Measurements from ENCODE around the gene NELFA. TPM values are rescaled to one million over a fixed set of nuclear protein-coding genes. Genes with fewer than 3 reads are reported as not detected.

The NELFA gene
- total RNA-seq, 1 experiment from 2014 or later: 38.1 TPM

DNA sequence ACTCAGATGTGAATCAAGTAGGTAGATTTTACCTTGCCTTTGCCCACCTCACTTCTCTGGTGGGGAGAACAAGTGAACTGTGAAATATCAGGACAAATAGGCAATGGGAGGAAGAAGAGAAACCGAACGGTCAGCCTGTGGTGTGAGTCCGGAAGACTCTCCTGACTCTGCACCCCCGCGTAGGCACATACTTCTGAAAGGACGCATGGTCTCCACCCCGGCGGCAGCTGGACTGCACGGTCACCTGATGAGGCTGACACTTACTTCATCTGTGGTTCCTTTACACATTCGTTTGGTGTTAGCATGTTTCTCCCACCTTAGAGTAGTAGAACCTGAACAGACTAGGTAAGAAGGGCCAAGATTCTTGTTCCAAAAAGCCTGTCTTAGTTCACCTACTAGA is 58.4 kb downstream of the NELFA start:
- in situ Hi-C loops (cut with HindIII; ENCODE audit: low sequenced_read_pairs): no loop called here
- no peak for DNase-seq (ENCODE audit: low spot score)

GRCh38 chr4:1948892-1949436 is 59.8 kb downstream of the NELFA start:
- in situ Hi-C loops (cut with HindIII; ENCODE audit: low sequenced_read_pairs): no loop called here
- DNase-seq (ENCODE audit: low spot score): no peak

- in situ Hi-C loops (cut with HindIII; ENCODE audit: low sequenced_read_pairs): no loop called here
- DNase-seq (ENCODE audit: low spot score): no peak
Observed at GRCh38 chr4:1948232-1948631, 60.5 kb downstream of the NELFA start.

DNA sequence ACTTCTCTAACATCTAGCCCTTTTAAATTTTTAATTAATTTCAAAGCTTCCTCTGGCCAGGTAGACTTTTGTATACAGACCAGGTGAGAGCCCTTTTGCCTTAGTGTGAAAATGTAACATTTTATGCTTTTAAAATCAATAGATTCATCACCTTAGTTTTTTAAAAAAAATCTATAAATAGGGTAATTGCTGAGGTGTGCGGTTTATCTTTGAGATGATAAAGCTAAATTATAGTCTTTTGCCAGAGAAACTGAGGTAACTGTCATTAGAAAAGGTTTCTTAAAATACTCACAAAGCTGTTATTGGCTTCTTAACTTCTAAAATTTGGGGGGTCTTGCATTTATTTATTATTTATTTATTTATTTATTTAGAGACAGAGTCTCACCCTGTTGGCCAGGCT is 62.9 kb downstream of the NELFA start:
- in situ Hi-C loops (cut with HindIII; ENCODE audit: low sequenced_read_pairs): no loop called here
- no peak for DNase-seq (ENCODE audit: low spot score)

- DNase-seq (ENCODE audit: low spot score): no peak
- in situ Hi-C loops (cut with HindIII; ENCODE audit: low sequenced_read_pairs): no loop called here
Observed at GRCh38 chr4:1945124-1945895, 63.5 kb downstream of the NELFA start.

DNA sequence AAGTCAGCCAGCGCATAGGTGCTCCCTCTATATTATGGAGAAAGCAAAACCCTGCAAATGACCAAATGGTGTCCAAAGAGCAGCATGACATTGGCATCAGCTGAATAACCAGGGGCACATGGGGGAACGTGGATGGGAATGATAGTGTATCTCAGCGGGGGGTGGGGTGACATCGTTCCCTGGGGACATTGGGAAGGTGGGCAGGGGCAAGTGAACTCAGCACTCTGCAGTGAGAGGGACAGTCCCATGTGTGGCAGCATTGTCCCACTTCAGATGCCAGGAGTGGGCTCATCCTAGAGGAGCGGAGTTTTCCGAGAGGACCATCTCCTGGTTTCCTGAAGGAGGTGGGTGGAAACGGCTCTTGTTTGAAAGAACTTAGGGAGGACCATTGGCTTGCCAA is 64.8 kb downstream of the NELFA start:
- in situ Hi-C loops (cut with HindIII; ENCODE audit: low sequenced_read_pairs): no loop called here
- DNase-seq (ENCODE audit: low spot score): no peak

- in situ Hi-C loops (cut with HindIII; ENCODE audit: low sequenced_read_pairs): no loop called here
Observed at GRCh38 chr4:1940566-1940965, 68.2 kb downstream of the NELFA start.

DNA sequence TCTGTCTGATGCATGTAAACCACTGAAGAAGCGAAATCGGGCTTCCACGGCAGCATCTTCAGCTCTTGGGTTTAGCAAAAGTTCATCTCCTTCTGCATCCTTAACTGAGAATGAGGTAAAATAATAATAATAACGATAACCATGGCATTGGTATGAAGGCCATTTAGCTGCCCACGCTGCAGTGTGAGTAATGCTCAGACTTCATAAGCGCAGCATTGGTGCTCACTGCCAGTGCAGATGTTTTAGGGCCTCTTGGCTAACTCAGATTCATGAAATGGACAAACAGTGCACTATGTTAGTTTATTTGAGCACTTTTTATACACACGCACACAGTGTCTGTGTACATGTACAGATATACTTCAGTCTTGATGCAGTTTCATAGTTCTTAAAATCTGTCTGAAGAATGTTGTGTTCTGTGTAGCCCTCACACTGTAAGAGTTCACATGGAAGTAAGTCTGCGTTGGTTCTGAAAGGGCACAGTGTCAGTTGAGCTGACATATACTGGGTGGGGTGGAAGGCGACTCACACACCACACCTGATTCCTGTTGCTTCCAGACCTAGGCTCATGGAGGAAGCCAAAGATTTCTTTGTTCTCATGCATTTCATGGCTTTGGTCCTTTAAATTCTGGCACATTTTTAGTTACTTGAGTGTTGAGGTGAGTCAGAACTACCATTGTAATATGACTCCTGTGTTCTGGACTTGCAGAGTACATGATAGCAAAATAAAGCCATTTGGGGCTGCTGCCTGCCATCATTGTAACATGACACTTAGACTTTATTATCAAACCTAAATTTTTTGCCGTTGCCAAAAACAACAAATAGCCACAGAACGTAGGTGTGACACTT is 68.9 kb downstream of the NELFA start:
- DNase-seq (ENCODE audit: low spot score): no peak
- in situ Hi-C loops (cut with HindIII; ENCODE audit: low sequenced_read_pairs): no loop called here

More at GRCh38 chr4:1940566-1940965, 68.2 kb downstream of the NELFA start:
- no peak for DNase-seq (ENCODE audit: low spot score)

- in situ Hi-C loops (cut with HindIII; ENCODE audit: low sequenced_read_pairs): no loop called here
- no peak for DNase-seq (ENCODE audit: low spot score)
Observed at GRCh38 chr4:1938027-1938426, 70.7 kb downstream of the NELFA start.

DNA sequence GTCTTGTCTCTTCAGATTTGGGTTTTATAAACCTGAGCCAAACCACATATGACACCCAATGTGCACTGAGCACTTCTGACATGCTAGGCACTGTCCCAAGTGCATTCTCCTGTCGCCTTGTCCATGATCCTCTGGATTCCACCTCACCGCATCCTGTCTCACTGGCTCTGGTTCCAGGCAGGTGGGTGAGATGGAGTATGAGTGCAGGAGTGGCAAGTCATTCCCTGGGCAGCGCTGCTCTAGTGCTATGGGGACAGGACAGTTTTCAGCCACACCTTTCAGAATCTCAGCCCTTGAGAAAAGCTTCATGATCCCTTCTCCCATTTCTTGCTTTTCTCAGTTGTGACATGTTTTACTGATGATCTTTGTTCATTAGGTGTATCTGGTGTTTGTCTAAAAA is 71.2 kb downstream of the NELFA start:
- in situ Hi-C loops (cut with HindIII; ENCODE audit: low sequenced_read_pairs): no loop called here
- DNase-seq (ENCODE audit: low spot score): no peak

DNA sequence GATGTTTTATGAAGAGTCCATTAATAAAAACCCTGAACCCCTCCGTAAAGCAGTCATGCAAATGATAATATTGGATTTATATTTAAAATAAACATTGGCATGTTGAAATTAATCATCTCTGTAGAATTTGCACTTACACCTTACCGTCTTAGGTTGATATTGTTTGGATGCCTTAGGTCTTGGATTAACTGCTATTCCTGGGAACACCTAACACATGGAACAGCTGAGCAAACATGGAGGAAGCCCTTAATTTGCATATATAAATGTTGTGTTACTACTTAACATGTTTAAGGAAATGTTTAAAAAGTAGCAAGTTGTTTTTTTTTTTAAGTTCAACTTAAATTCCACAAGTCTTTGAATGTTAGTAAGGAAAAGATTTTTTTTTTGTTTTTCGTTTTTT is 75.1 kb downstream of the NELFA start:
- DNase-seq (ENCODE audit: low spot score): no peak
- in situ Hi-C loops (cut with HindIII; ENCODE audit: low sequenced_read_pairs): no loop called here

GRCh38 chr4:1932736-1933135 is 76.0 kb downstream of the NELFA start:
- DNase-seq (ENCODE audit: low spot score): no peak
- in situ Hi-C loops (cut with HindIII; ENCODE audit: low sequenced_read_pairs): no loop called here

Other genes starting within 250 kb of the NELFA start
- gene FGFR3, start 215.7 kb downstream of the NELFA start, total RNA-seq (2014; rRNA removed; shearing (Covaris generic)): 38.4 and 49.9 TPM in 2 replicates
- gene LETM1, start 152.8 kb downstream of the NELFA start, total RNA-seq (2014; rRNA removed; shearing (Covaris generic)): 67.5 and 83.2 TPM in 2 replicates
- gene NSD2, start 137.6 kb downstream of the NELFA start, total RNA-seq (2014; rRNA removed; shearing (Covaris generic)): 44.4 and 86.9 TPM in 2 replicates
- 9.5 and 11.4 TPM in 2 replicates for gene NAT8L, start 50.4 kb upstream of the NELFA start, total RNA-seq (2014; rRNA removed; shearing (Covaris generic))
- gene HAUS3, start 233.1 kb upstream of the NELFA start, total RNA-seq (2014; rRNA removed; shearing (Covaris generic)): 12.3 and 15.5 TPM in 2 replicates
- gene POLN, start 233.1 kb upstream of the NELFA start, total RNA-seq (2014; rRNA removed; shearing (Covaris generic)): 0.17 and 0.49 TPM in 2 replicates